GM13976 (cell line): ENCODE measurements around the gene USB1.

Experiments used
- DNase-seq: peaks from one replicate; pipeline ENCODE4 v3.0.0; 2012; ENCODE audit warnings: low spot score
- CTCF ChIP-seq: IDR thresholded peaks from 2 replicates; pipeline ENCODE4 v1.5.1; 2012; ENCODE audit warnings: borderline replicate concordance, mild to moderate bottlenecking; ENCODE audit not compliant: insufficient read depth; ENCODE audit errors: extremely low read depth, missing control alignments, control extremely low read depth
- in situ Hi-C: fragments of 300-500 bp; cut with MboI; formaldehyde crosslinking; loops from one replicate; pipeline ENCODE4 v1.12.0; 2022; ENCODE audit warnings: low sequenced_read_pairs, mixed read lengths, inconsistent platforms; ENCODE audit not compliant: unreplicated experiment

USB1 gene

DNA sequence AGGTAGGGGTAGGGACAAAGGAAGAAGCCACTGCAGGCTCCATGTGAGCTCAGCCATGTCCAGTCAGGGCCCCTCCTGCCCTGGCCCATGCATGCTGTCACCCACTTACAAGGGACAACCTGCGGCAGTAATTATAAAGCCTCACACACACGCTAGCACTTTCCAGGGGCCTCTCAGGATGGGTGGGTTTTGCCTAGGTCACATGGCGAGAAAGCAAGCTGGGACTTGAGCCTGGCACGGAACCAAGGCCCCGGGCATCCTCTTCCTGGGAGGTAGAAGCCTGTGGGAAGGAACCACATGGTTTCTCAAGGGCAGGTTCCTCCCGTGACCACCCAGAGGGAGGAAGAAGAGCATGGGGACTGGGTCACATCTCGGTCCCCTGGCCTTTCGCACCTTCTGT, 7.8 kb upstream of the USB1 start:
- in situ Hi-C loops: no loop called here
- DNase-seq: no peak
- no peak for TF ChIP-seq CTCF

DNA sequence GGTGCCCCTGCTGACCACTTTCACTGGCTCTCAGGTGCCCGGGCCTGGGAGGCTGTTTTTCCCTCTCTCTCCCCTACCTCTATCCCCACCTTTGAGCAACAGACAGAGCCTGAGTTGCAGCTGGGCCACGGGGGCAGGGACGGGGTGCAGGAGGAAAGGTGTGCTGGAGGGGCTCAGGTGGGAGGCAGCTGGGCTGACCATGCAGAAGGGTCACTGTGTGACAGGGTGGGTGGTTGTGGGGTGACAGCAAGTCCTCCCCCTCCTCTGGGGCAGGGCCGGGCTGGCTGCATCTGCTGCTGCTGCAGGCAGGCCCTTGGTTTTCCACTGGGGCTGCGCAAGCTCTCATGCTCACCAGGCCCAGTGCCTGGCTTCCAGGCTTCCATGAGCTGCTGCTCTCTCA, 7.3 kb upstream of the USB1 start:
- no peak for TF ChIP-seq CTCF
- no peak for DNase-seq
- in situ Hi-C loops: no loop called here

DNA sequence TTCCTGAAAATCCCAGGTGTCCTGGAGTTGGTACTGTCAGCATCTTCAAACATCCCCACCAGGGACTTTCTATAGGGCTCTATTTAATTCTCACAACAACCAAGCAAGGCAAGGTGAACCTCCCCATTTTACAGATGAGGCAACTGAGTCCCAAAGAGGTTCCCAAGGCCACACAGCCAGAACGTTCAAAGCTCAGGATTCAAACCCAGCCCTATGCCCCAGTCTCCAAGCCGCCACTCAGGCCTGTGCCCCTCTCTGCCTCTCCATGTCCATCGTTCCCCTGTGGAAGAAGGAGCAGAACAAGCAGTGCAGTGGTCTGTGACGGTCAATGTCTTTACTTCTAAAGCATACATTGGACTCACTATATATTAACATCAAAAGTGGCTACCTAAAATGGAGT, 6.8 kb upstream of the USB1 start:
- no peak for DNase-seq
- TF ChIP-seq CTCF: no peak
- in situ Hi-C loops: no loop called here

DNA sequence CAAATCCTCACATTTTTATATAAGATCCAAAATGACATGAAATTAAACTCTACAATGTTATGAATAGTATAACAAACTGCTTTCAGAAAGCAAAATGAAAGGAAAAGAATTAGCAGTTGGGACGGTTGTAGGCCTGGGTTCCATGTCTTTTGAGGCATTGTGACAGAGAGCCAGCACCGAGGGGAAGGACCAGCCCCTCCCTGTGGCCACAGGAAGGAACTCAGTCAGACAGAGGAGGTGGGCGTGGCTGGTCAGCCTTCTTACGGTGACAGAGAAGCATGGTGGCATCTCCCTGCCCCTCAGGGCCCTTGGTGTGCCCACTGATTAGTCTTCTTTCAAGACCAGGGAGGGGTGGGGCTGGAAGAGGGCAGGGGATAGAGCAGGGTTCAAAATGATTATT, 6.4 kb upstream of the USB1 start:
- DNase-seq: peak; percentile 66
- in situ Hi-C loops: no loop called here
- TF ChIP-seq CTCF: peak; percentile 21

GRCh38 chr16:57995721-57996405, 5.3 kb upstream of the USB1 start:
- no peak for TF ChIP-seq CTCF
- no peak for DNase-seq
- in situ Hi-C loops: no loop called here

GRCh38 chr16:57996406-57997175, 4.6 kb upstream of the USB1 start:
- DNase-seq: no peak
- TF ChIP-seq CTCF: no peak
- in situ Hi-C loops: no loop called here
